ENCODE measurements around the gene IGF2.

The IGF2 gene

DNA sequence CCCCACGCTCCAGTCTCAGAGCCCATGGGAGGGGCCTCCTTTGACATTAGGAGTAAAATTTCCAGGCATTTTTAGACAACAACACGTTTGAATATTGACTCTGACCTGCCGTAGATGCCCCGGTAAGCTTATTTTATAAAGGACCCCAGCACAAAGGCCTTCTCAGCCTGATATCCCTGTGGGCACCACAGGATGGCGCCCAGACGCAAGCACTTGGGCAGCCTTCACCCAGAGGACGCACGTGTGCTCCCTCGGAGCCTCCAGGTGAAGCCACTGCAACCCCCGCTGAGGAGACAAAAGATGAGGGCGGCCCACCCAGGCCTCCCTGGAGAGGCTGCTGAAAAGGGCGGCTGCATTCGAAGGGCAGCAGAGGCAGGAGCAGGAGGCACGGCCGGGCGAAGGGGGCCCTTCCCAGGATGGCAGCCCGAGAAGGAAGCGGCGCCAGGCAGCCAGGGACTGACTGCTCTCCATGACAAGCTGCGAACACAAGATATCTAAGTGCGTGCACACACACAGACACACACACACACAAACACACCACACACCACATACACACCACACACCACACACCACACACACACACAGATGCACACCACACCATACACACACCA, 47.6 kb upstream of the IGF2 start:
- H3K9me2 ChIP-seq (ENCODE audit: low read depth, low read length): no peaks in the 10 kb centered on the region
- H3K4me3 ChIP-seq (ENCODE audit: low read depth, low read length, poor library complexity, severe bottlenecking): no peak overlapping the region
- no peak overlapping the region for H2AFZ ChIP-seq (ENCODE audit: low read length)
- no peak overlapping the region for H3K27ac ChIP-seq (ENCODE audit: low read depth, low read length, poor library complexity, severe bottlenecking)
- no peak overlapping the region for H3K4me2 ChIP-seq (ENCODE audit: low read length)
- no peaks in the 10 kb centered on the region for H4K20me1 ChIP-seq (ENCODE audit: insufficient read depth, low read length)
- no peaks in the 10 kb centered on the region for H3K9me3 ChIP-seq (ENCODE audit: low read length)
- H3K36me3 ChIP-seq (ENCODE audit: insufficient read depth, low read length): no peaks in the 10 kb centered on the region
- H3K4me1 ChIP-seq (ENCODE audit: insufficient read depth, low read length, severe bottlenecking): no peaks in the 10 kb centered on the region
- TF ChIP-seq, protein P1, sequence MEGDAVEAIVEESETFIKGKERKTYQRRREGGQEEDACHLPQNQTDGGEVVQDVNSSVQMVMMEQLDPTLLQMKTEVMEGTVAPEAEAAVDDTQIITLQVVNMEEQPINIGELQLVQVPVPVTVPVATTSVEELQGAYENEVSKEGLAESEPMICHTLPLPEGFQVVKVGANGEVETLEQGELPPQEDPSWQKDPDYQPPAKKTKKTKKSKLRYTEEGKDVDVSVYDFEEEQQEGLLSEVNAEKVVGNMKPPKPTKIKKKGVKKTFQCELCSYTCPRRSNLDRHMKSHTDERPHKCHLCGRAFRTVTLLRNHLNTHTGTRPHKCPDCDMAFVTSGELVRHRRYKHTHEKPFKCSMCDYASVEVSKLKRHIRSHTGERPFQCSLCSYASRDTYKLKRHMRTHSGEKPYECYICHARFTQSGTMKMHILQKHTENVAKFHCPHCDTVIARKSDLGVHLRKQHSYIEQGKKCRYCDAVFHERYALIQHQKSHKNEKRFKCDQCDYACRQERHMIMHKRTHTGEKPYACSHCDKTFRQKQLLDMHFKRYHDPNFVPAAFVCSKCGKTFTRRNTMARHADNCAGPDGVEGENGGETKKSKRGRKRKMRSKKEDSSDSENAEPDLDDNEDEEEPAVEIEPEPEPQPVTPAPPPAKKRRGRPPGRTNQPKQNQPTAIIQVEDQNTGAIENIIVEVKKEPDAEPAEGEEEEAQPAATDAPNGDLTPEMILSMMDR (IDR thresholded peaks at IDR 0.05; ENCODE audit: low read length): peak; percentile 36
- no peak for TF ChIP-seq EZH2 (IDR thresholded peaks at IDR 0.05; ENCODE audit: borderline replicate concordance, low read length)
- no peaks in the 10 kb centered on the region for H3K27me3 ChIP-seq (ENCODE audit: insufficient read depth, low read length)
- H3K79me2 ChIP-seq (ENCODE audit: insufficient read depth, low read length): no peaks in the 10 kb centered on the region
- H3F3A ChIP-seq (ENCODE audit: insufficient read depth, low read length): no peaks in the 10 kb centered on the region
- H3K9ac ChIP-seq (ENCODE audit: low read length): no peak overlapping the region

- Histone ChIP-seq H3K36me3 (ENCODE audit: insufficient read depth, low read length) (no peaks in the 10 kb centered on the region), H3K9me2 (ENCODE audit: low read depth, low read length) (no peaks in the 10 kb centered on the region), H3K79me2 (ENCODE audit: insufficient read depth, low read length) (no peaks in the 10 kb centered on the region), H3K27ac (ENCODE audit: low read depth, low read length, poor library complexity, severe bottlenecking) (no peak overlapping the region), H2AFZ (ENCODE audit: low read length) (no peak overlapping the region), H3K9ac (ENCODE audit: low read length) (no peak overlapping the region), H3K4me2 (ENCODE audit: low read length) (no peak overlapping the region), H3K9me3 (ENCODE audit: low read length) (no peaks in the 10 kb centered on the region), H3K27me3 (ENCODE audit: insufficient read depth, low read length) (no peaks in the 10 kb centered on the region), H4K20me1 (ENCODE audit: insufficient read depth, low read length) (no peaks in the 10 kb centered on the region), H3F3A (ENCODE audit: insufficient read depth, low read length) (no peaks in the 10 kb centered on the region), H3K4me3 (ENCODE audit: low read depth, low read length, poor library complexity, severe bottlenecking) (no peak overlapping the region), H3K4me1 (ENCODE audit: insufficient read depth, low read length, severe bottlenecking) (no peaks in the 10 kb centered on the region)
- no peak for TF ChIP-seq EZH2 (IDR thresholded peaks at IDR 0.05; ENCODE audit: borderline replicate concordance, low read length)
- TF ChIP-seq, protein P1 (IDR thresholded peaks at IDR 0.05; ENCODE audit: low read length): no peak
Observed at GRCh38 chr11:2185324-2186085, 46.3 kb upstream of the IGF2 start.

- no peaks in the 10 kb centered on the region for H3K36me3 ChIP-seq (ENCODE audit: insufficient read depth, low read length)
- H3K9ac ChIP-seq (ENCODE audit: low read length): no peak overlapping the region
- no peaks in the 10 kb centered on the region for H4K20me1 ChIP-seq (ENCODE audit: insufficient read depth, low read length)
- H3K27ac ChIP-seq (ENCODE audit: low read depth, low read length, poor library complexity, severe bottlenecking): no peak overlapping the region
- H3F3A ChIP-seq (ENCODE audit: insufficient read depth, low read length): no peaks in the 10 kb centered on the region
- H3K4me1 ChIP-seq (ENCODE audit: insufficient read depth, low read length, severe bottlenecking): no peaks in the 10 kb centered on the region
- no peak overlapping the region for H3K4me3 ChIP-seq (ENCODE audit: low read depth, low read length, poor library complexity, severe bottlenecking)
- H3K9me2 ChIP-seq (ENCODE audit: low read depth, low read length): no peaks in the 10 kb centered on the region
- TF ChIP-seq, protein P1 (IDR thresholded peaks at IDR 0.05; ENCODE audit: low read length): no peak
- no peak for TF ChIP-seq EZH2 (IDR thresholded peaks at IDR 0.05; ENCODE audit: borderline replicate concordance, low read length)
- no peak overlapping the region for H3K4me2 ChIP-seq (ENCODE audit: low read length)
- H3K27me3 ChIP-seq (ENCODE audit: insufficient read depth, low read length): no peaks in the 10 kb centered on the region
- H3K79me2 ChIP-seq (ENCODE audit: insufficient read depth, low read length): no peaks in the 10 kb centered on the region
- H3K9me3 ChIP-seq (ENCODE audit: low read length): no peaks in the 10 kb centered on the region
- no peak overlapping the region for H2AFZ ChIP-seq (ENCODE audit: low read length)
Observed at GRCh38 chr11:2182692-2183474, 43.7 kb upstream of the IGF2 start.

Data from OCI-LY1 (cell line).